Fibroblast of pulmonary artery (primary cell): Measurements from ENCODE around the gene UBAC1.
"Not testable (repeated sequence)": the region's sequence is repeated elsewhere in the genome, so short reads cannot be mapped to it uniquely, and the experiment has no call there.

Experiments
- DNase-seq: peaks from one replicate; pipeline ENCODE4 v3.0.0-alpha.2; 2010; ENCODE audit warnings: low read depth
- H3K4me3 ChIP-seq: replicated peaks from 2 replicates; pipeline ENCODE4 v1.5.1; 2011; ENCODE audit warnings: low read depth, mild to moderate bottlenecking, control low read depth, low read length, moderate library complexity
- TF ChIP-seq, protein P1 (sequence below): IDR thresholded peaks from 2 replicates; pipeline ENCODE4 v1.5.1; 2011; ENCODE audit warnings: mild to moderate bottlenecking, control low read depth, low read length, inconsistent platforms; ENCODE audit errors: missing control alignments

The UBAC1 gene

GRCh38 chr9:135971111-135971766 lies 10.1 kb upstream of the UBAC1 start:
- TF ChIP-seq, protein P1, sequence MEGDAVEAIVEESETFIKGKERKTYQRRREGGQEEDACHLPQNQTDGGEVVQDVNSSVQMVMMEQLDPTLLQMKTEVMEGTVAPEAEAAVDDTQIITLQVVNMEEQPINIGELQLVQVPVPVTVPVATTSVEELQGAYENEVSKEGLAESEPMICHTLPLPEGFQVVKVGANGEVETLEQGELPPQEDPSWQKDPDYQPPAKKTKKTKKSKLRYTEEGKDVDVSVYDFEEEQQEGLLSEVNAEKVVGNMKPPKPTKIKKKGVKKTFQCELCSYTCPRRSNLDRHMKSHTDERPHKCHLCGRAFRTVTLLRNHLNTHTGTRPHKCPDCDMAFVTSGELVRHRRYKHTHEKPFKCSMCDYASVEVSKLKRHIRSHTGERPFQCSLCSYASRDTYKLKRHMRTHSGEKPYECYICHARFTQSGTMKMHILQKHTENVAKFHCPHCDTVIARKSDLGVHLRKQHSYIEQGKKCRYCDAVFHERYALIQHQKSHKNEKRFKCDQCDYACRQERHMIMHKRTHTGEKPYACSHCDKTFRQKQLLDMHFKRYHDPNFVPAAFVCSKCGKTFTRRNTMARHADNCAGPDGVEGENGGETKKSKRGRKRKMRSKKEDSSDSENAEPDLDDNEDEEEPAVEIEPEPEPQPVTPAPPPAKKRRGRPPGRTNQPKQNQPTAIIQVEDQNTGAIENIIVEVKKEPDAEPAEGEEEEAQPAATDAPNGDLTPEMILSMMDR, result no peak
- DNase-seq, result no peak
- no peak overlapping the region for H3K4me3 ChIP-seq

DNA sequence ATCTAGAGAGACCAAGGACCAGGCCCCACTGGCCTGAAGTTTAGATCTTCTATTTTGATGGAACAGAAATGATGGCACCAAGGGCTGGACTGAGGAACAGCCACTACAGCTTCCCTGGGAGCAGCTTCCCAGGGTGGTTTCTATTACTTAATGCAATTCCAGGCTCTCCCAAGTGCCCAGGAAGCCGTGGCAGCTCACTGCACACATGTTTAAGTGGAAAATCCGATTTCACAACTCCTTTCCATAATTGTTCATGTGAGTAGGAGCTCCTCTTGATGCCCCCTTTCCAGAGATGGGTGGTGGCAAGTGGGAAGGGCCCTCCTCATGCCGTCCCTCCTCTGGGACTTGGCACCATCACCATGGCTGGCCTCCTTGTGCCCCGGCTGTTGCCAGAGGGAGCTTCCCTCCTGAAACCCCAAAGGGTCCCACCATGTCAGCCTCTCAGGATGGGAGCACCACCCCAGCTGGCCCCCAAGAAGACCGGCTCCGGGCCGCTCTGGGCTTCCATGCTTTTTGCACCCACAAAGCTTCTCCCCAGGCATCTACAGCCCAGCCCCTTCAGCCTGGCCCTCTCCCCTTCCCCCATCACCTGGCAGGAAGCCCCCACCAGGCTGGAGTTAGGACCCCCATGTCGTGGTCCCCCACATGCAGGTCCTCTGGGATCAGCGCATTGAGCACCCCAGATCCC lies 9.1 kb upstream of the UBAC1 start:
- TF ChIP-seq, protein P1, result no peak
- DNase-seq, result no peak
- no peak overlapping the region for H3K4me3 ChIP-seq

- H3K4me3 ChIP-seq, result no peak overlapping the region
- DNase-seq, result peak; percentile 61
- TF ChIP-seq, protein P1, result no peak
Measured at GRCh38 chr9:135969064-135969683, 8.0 kb upstream of the UBAC1 start.

DNA sequence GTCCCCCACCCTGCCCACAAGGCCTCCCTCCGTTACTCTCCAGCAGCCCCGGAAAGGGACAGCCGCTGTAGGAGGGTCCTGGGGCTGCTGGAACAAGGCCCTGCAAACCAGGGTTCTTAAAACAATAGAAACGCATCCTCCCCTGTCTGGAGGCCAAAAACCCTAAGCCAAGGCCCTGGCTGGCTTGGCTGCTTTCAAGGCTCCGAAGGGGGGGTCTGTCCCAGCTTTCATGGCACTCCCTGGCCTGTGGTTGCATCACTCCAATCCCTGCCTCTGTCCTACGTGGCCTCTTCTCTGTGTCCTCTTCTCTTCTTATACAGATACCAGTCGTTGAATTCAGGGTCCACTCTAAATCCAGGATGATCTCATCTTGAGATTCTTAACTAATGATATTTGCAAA lies 7.4 kb upstream of the UBAC1 start:
- no peak overlapping the region for H3K4me3 ChIP-seq
- TF ChIP-seq, protein P1, result no peak
- DNase-seq, result peak; percentile 56

DNA sequence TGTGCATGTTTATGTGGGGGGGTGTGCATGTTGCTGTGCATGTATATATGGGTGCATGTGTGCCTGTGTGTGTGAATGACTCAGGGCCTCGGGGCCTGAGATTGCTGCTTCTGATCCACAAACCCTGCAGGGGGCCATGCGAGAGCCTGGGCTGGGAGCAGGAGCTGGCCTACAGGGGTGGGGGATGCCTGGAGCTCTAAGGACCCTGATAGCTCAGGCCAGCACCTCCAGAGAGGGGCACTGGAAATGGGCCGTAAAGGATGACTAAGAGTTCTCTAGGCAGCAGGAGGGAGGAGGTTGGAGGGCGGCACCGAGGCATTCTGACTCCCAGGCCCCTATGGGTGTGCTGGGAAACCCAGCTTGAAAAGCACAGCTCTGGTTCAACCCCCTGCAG lies 6.9 kb upstream of the UBAC1 start:
- H3K4me3 ChIP-seq, result no peak overlapping the region
- TF ChIP-seq, protein P1, result no peak
- DNase-seq, result no peak

DNA sequence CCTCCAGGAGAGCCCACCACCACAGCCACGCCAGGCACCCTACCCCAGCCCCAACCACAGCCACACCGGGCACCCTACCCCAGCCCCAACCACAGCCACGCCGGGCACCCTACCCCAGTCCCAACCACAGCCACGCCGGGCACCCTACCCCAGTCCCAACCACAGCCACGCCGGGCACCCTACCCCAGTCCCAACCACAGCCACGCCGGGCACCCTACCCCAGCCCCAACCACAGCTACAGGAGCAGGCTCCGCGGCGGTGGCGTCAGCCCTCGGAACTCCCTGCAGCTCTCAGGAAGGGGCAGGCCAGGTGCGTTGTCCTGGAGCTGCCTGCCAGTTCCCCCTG lies 5.7 kb upstream of the UBAC1 start:
- not testable (repeated sequence) for H3K4me3 ChIP-seq, DNase-seq

GRCh38 chr9:135965124-135965756 lies 4.1 kb upstream of the UBAC1 start:
- TF ChIP-seq, protein P1, result no peak
- H3K4me3 ChIP-seq, result no peak overlapping the region
- DNase-seq, result no peak
